ENCODE measurements around the gene MRPL2. TPM values are rescaled to one million over a fixed set of nuclear protein-coding genes. Genes with fewer than 3 reads are reported as not detected.

MRPL2 gene
- total RNA-seq, 1 donor from 2014 or later = 47.4 TPM

DNA sequence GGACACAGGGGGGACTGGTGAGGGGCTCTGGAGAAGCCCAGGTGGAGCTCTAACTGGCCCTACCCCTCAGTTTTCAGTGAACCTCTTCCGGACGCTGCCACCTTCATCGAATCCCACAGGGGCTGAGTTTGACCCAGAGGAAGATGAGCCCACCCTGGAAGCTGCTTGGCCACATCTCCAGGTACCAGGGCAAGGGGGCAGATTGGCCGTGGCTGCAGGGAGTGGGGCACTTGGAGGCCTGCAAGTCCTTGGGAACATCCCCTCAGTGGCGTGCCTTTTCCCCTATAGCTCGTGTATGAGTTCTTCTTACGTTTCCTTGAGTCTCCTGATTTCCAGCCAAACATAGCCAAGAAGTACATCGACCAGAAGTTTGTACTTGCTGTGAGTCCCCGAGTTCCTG is 52.1 kb downstream of the MRPL2 start:
- Mint-ChIP-seq H3K4me3 (ENCODE audit: unreplicated experiment) (no peak overlapping the region), H3K4me1 (ENCODE audit: low read depth, unreplicated experiment) (no peaks in the 10 kb centered on the region), H3K27ac (ENCODE audit: unreplicated experiment) (no peak overlapping the region), H3K36me3 (ENCODE audit: low read depth, unreplicated experiment) (peaks cover 16% of the 10 kb centered on the region), H3K9me3 (ENCODE audit: unreplicated experiment) (no peaks in the 10 kb centered on the region), H3K27me3 (ENCODE audit: low read depth, unreplicated experiment) (no peaks in the 10 kb centered on the region)
- Histone ChIP-seq H3K4me3 (ENCODE audit: insufficient read depth, low read depth, low read length) (no peak overlapping the region), H3K79me2 (ENCODE audit: insufficient read depth, low read length) (peaks cover 15% of the 10 kb centered on the region), H3K4me2 (ENCODE audit: low read length) (no peak overlapping the region), H4K20me1 (ENCODE audit: insufficient read depth, low read length) (peaks cover 16% of the 10 kb centered on the region), H2AFZ (ENCODE audit: low read depth, low read length) (no peak overlapping the region), H3K4me1 (ENCODE audit: insufficient read depth, low read length) (peaks cover 1% of the 10 kb centered on the region), H3K9me3 (ENCODE audit: insufficient read depth, low read depth, low read length) (no peaks in the 10 kb centered on the region), H3K27me3 (ENCODE audit: insufficient read depth, low read length) (no peaks in the 10 kb centered on the region), H3K36me3 (ENCODE audit: insufficient read depth, low read length) (peaks cover 39% of the 10 kb centered on the region), H3K9ac (ENCODE audit: low read length) (no peak overlapping the region), H3K27ac (ENCODE audit: low read depth, low read length) (no peak overlapping the region)
- no peak for TF ChIP-seq EZH2 (IDR thresholded peaks at IDR 0.05; ENCODE audit: insufficient read depth, low read length)
- TF ChIP-seq, protein P1, sequence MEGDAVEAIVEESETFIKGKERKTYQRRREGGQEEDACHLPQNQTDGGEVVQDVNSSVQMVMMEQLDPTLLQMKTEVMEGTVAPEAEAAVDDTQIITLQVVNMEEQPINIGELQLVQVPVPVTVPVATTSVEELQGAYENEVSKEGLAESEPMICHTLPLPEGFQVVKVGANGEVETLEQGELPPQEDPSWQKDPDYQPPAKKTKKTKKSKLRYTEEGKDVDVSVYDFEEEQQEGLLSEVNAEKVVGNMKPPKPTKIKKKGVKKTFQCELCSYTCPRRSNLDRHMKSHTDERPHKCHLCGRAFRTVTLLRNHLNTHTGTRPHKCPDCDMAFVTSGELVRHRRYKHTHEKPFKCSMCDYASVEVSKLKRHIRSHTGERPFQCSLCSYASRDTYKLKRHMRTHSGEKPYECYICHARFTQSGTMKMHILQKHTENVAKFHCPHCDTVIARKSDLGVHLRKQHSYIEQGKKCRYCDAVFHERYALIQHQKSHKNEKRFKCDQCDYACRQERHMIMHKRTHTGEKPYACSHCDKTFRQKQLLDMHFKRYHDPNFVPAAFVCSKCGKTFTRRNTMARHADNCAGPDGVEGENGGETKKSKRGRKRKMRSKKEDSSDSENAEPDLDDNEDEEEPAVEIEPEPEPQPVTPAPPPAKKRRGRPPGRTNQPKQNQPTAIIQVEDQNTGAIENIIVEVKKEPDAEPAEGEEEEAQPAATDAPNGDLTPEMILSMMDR (IDR thresholded peaks at IDR 0.05; ENCODE audit: insufficient read depth, low read depth, low read length) = no peak
- DNase-seq (ENCODE audit: low read depth) = no peak
- no peak for FAIRE-seq

DNA sequence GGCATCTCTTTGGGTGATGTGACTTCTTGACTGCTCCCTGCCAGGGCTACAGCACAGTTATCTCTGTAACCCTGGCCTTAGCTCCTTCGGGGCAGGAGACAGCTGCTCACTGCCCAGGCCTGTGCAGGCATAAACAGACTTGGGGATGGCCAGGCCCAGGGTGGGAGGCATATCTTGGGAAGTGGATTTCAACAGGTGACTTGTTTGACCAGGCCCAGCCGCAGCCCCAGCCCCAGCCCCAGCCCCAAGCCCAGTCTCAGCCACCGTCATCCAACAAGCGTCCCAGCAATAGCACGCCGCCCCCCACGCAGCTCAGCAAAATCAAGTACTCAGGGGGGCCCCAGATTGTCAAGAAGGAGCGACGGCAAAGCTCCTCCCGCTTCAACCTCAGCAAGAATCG is 53.0 kb downstream of the MRPL2 start:
- H3K36me3 ChIP-seq (ENCODE audit: insufficient read depth, low read length) = peaks cover 35% of the 10 kb centered on the region

DNA sequence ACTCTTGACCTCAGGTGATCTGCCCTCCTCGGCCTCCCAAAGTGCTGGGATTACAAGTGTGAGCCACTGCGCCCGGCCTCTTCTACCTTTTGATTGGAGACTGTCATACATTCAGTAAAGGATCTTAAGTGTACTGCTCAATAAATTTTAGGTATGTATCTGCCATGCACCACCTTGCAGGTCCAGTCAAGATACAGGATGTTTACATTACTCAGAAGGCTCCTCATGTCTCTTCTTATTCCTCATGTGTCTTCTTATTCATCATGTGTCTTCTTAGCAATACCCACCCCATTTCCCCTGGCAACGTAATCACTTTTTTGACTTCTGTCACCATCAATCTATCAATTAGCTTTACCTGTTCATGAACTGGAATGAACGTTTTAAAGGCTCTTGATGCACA is 53.4 kb downstream of the MRPL2 start:
- Mint-ChIP-seq H3K4me3 (ENCODE audit: unreplicated experiment) (no peak overlapping the region), H3K9me3 (ENCODE audit: unreplicated experiment) (no peaks in the 10 kb centered on the region), H3K27ac (ENCODE audit: unreplicated experiment) (no peak overlapping the region), H3K4me1 (ENCODE audit: low read depth, unreplicated experiment) (no peaks in the 10 kb centered on the region), H3K27me3 (ENCODE audit: low read depth, unreplicated experiment) (no peaks in the 10 kb centered on the region), H3K36me3 (ENCODE audit: low read depth, unreplicated experiment) (peaks cover 12% of the 10 kb centered on the region)
- Histone ChIP-seq H3K36me3 (ENCODE audit: insufficient read depth, low read length) (peaks cover 31% of the 10 kb centered on the region), H3K4me2 (ENCODE audit: low read length) (no peak overlapping the region), H3K9ac (ENCODE audit: low read length) (no peak overlapping the region), H3K27ac (ENCODE audit: low read depth, low read length) (no peak overlapping the region), H3K4me3 (ENCODE audit: insufficient read depth, low read depth, low read length) (no peak overlapping the region), H3K4me1 (ENCODE audit: insufficient read depth, low read length) (no peaks in the 10 kb centered on the region), H3K27me3 (ENCODE audit: insufficient read depth, low read length) (no peaks in the 10 kb centered on the region), H3K9me3 (ENCODE audit: insufficient read depth, low read depth, low read length) (no peaks in the 10 kb centered on the region), H3K79me2 (ENCODE audit: insufficient read depth, low read length) (peaks cover 2% of the 10 kb centered on the region), H2AFZ (ENCODE audit: low read depth, low read length) (no peak overlapping the region), H4K20me1 (ENCODE audit: insufficient read depth, low read length) (peaks cover 15% of the 10 kb centered on the region)
- no peak for DNase-seq (ENCODE audit: low read depth)
- TF ChIP-seq EZH2 (IDR thresholded peaks at IDR 0.05; ENCODE audit: insufficient read depth, low read length) = no peak
- TF ChIP-seq, protein P1 (IDR thresholded peaks at IDR 0.05; ENCODE audit: insufficient read depth, low read depth, low read length) = no peak
- FAIRE-seq = no peak

More for the DNA sequence above, 53.0 kb downstream of the MRPL2 start:
- H3K9me3 Mint-ChIP-seq (ENCODE audit: unreplicated experiment) = no peaks in the 10 kb centered on the region
- H3K4me3 ChIP-seq (ENCODE audit: insufficient read depth, low read depth, low read length) = no peak overlapping the region
- DNase-seq (ENCODE audit: low read depth) (no peak), FAIRE-seq (no peak)
- H3K9ac ChIP-seq (ENCODE audit: low read length) = no peak overlapping the region
- no peak overlapping the region for H3K27ac ChIP-seq (ENCODE audit: low read depth, low read length)
- H2AFZ ChIP-seq (ENCODE audit: low read depth, low read length) = no peak overlapping the region
- H3K27me3 ChIP-seq (ENCODE audit: insufficient read depth, low read length) = no peaks in the 10 kb centered on the region
- TF ChIP-seq, protein P1 (IDR thresholded peaks at IDR 0.05; ENCODE audit: insufficient read depth, low read depth, low read length) = no peak
- no peak for TF ChIP-seq EZH2 (IDR thresholded peaks at IDR 0.05; ENCODE audit: insufficient read depth, low read length)
- no peaks in the 10 kb centered on the region for H3K4me1 ChIP-seq (ENCODE audit: insufficient read depth, low read length)
- no peak overlapping the region for H3K4me3 Mint-ChIP-seq (ENCODE audit: unreplicated experiment)
- no peaks in the 10 kb centered on the region for H3K9me3 ChIP-seq (ENCODE audit: insufficient read depth, low read depth, low read length)
- no peak overlapping the region for H3K27ac Mint-ChIP-seq (ENCODE audit: unreplicated experiment)
- H3K36me3 Mint-ChIP-seq (ENCODE audit: low read depth, unreplicated experiment) = peaks cover 12% of the 10 kb centered on the region
- H3K4me2 ChIP-seq (ENCODE audit: low read length) = no peak overlapping the region
- peaks cover 6% of the 10 kb centered on the region for H3K79me2 ChIP-seq (ENCODE audit: insufficient read depth, low read length)
- peaks cover 11% of the 10 kb centered on the region for H4K20me1 ChIP-seq (ENCODE audit: insufficient read depth, low read length)
- H3K4me1 Mint-ChIP-seq (ENCODE audit: low read depth, unreplicated experiment) = no peaks in the 10 kb centered on the region
- no peaks in the 10 kb centered on the region for H3K27me3 Mint-ChIP-seq (ENCODE audit: low read depth, unreplicated experiment)

Other genes with a start within 250 kb of the MRPL2 start
- gene RPL7L1, start 179.8 kb downstream of the MRPL2 start, total RNA-seq = 90.1 and 92.0 TPM in 2 replicates
- not detected in 2 replicates for gene PTCRA, start 143.4 kb downstream of the MRPL2 start, total RNA-seq
- gene CNPY3, start 130.0 kb downstream of the MRPL2 start, total RNA-seq = 37.1 and 37.4 TPM in 2 replicates
- gene GNMT, start 98.7 kb downstream of the MRPL2 start, total RNA-seq = 0.68 TPM in 1 of 2 replicates, not detected in the other
- 22.7 and 27.1 TPM in 2 replicates for gene PEX6, start 80.3 kb downstream of the MRPL2 start, total RNA-seq
- 48.0 and 53.0 TPM in 2 replicates for gene PPP2R5D, start 74.9 kb downstream of the MRPL2 start, total RNA-seq
- gene MEA1, start 45.5 kb downstream of the MRPL2 start, total RNA-seq = 54.2 and 55.9 TPM in 2 replicates
- 67.4 and 69.6 TPM in 2 replicates for gene KLHDC3, start 45.2 kb downstream of the MRPL2 start, total RNA-seq
- gene RRP36, start 37.8 kb downstream of the MRPL2 start, total RNA-seq = 68.6 and 77.9 TPM in 2 replicates
- gene CUL7, start 5.6 kb downstream of the MRPL2 start, total RNA-seq = 21.2 and 26.3 TPM in 2 replicates
- 34.1 and 35.4 TPM in 2 replicates for gene KLC4, start 197 bp upstream of the MRPL2 start, total RNA-seq
- gene PTK7, start 16.9 kb upstream of the MRPL2 start, total RNA-seq = 506 and 728 TPM in 2 replicates
- 53.5 and 54.9 TPM in 2 replicates for gene SRF, start 111.8 kb upstream of the MRPL2 start, total RNA-seq
- 11.1 TPM in 2 replicates for gene CUL9, start 122.8 kb upstream of the MRPL2 start, total RNA-seq
- gene DNPH1, start 170.0 kb upstream of the MRPL2 start, total RNA-seq = 15.1 and 17.6 TPM in 2 replicates
- 0.14 TPM in 1 of 2 replicates, not detected in the other for gene TTBK1, start 184.0 kb upstream of the MRPL2 start, total RNA-seq
- gene SLC22A7, start 238.8 kb upstream of the MRPL2 start, total RNA-seq = not detected in 2 replicates
- gene CRIP3, start 249.4 kb upstream of the MRPL2 start, total RNA-seq = not detected in 2 replicates